IMR-90 (cell line): ENCODE results near the gene SH2D6. TPM values are rescaled to one million over a fixed set of nuclear protein-coding genes. Genes with fewer than 3 reads are reported as not detected.
A peak's percentile ranks its signal among the peaks of the same experiment; 100 is the strongest.

Source experiments
- ATAC-seq: fragments of 200-7000 bp; cut with Tn5 transposase; 2 replicates; pipeline ENCODE4 v1.9.1; 2020; ENCODE audit warnings: low read depth, mild to moderate bottlenecking, moderate library complexity
- BruUV-seq: library from RNA; stranded (reverse); fragments of 400-500 nt; replicated peaks from 2 replicates; lab custom pipeline; 2021; lab: Mats Ljungman, UMichigan
- CTCF ChIA-PET: fragments of 300-600 bp; formaldehyde crosslinking; extraction: SDS; loops from one replicate; lab custom pipeline; 2021; ENCODE audit warnings: antibody characterized with exemption; lab: Yijun Ruan, JAX
- POLR2A ChIA-PET: fragments of 300-600 bp; sonication (Branson Sonifier 250); formaldehyde crosslinking; loops from one replicate; lab custom pipeline; 2022; ENCODE audit warnings: antibody characterized with exemption; ENCODE audit not compliant: unreplicated experiment; lab: Charles Lee
- DNase-seq: peaks from one replicate; pipeline ENCODE4 v3.0.0; 2013
- H2AFZ ChIP-seq: replicated peaks from 2 replicates; pipeline ENCODE3; 2013; ENCODE audit warnings: low read length, mild to moderate bottlenecking; ENCODE audit not compliant: poor library complexity
- H2AK5ac ChIP-seq: 2 replicates; pipeline ENCODE4 v1.6.1; 2013; ENCODE audit warnings: low read depth, low read length, inconsistent platforms
- H2AK9ac ChIP-seq: replicated peaks from 2 replicates; pipeline ENCODE3; 2013; ENCODE audit warnings: mild to moderate bottlenecking, low read depth, low read length, moderate library complexity; ENCODE audit not compliant: poor library complexity
- H2BK120ac ChIP-seq: 2 replicates; pipeline ENCODE4 v1.6.1; 2013; ENCODE audit warnings: low read depth, low read length, inconsistent platforms
- H2BK15ac ChIP-seq: 3 replicates; pipeline ENCODE4 v1.6.1; 2013; ENCODE audit warnings: low read depth, low read length, inconsistent platforms
- H2BK20ac ChIP-seq: 2 replicates; pipeline ENCODE4 v1.6.1; 2013; ENCODE audit warnings: low read depth, mild to moderate bottlenecking, inconsistent platforms, low read length, moderate library complexity
- H2BK5ac ChIP-seq: 2 replicates; pipeline ENCODE4 v1.6.1; 2013; ENCODE audit warnings: mild to moderate bottlenecking, low read depth, low read length, inconsistent platforms; ENCODE audit not compliant: poor library complexity, severe bottlenecking
- H3K14ac ChIP-seq: replicated peaks from 2 replicates; pipeline ENCODE4 v1.6.1; 2013; ENCODE audit warnings: low read depth, low read length, inconsistent platforms
- H3K18ac ChIP-seq: 2 replicates; pipeline ENCODE4 v1.6.1; 2013; ENCODE audit warnings: low read depth, low read length, control low read depth
- H3K23ac ChIP-seq: 2 replicates; pipeline ENCODE4 v1.6.1; 2013; ENCODE audit warnings: low read depth, low read length, inconsistent platforms
- H3K27ac ChIP-seq: 2 replicates; pipeline ENCODE4 v1.5.1; 2013; ENCODE audit warnings: mild to moderate bottlenecking, control low read depth, low read length; ENCODE audit not compliant: insufficient read depth
- H3K27me3 ChIP-seq: 2 replicates; pipeline ENCODE4 v1.6.1; 2013; ENCODE audit warnings: low read length; ENCODE audit not compliant: control insufficient read depth, insufficient read depth
- H3K36me3 ChIP-seq: 2 replicates; pipeline ENCODE4 v1.6.1; 2013; ENCODE audit warnings: low read length, mixed read lengths; ENCODE audit not compliant: control insufficient read depth, insufficient read depth
- H3K4ac ChIP-seq: 2 replicates; pipeline ENCODE4 v1.6.1; 2013; ENCODE audit warnings: low read depth, low read length, inconsistent platforms
- H3K4me1 ChIP-seq: 2 replicates; pipeline ENCODE4 v1.6.1; 2013; ENCODE audit warnings: low read length, mixed read lengths; ENCODE audit not compliant: control insufficient read depth, insufficient read depth
- H3K4me2 ChIP-seq: 2 replicates; pipeline ENCODE4 v1.6.1; 2013; ENCODE audit warnings: low read depth, mild to moderate bottlenecking, control low read depth, low read length, moderate library complexity
- H3K4me3 ChIP-seq: 2 replicates; pipeline ENCODE4 v1.5.1; 2013; ENCODE audit warnings: low read depth, mild to moderate bottlenecking, control low read depth, low read length, moderate library complexity; ENCODE audit not compliant: insufficient read depth
- H3K56ac ChIP-seq: 2 replicates; pipeline ENCODE4 v1.6.1; 2013; ENCODE audit warnings: low read length, inconsistent platforms; ENCODE audit not compliant: insufficient read depth; ENCODE audit errors: extremely low read depth
- H3K79me1 ChIP-seq, 2 experiments: 2 replicates each; pipeline ENCODE4 v1.6.1; 2013; ENCODE audit warnings: low read length in 2 of 2, inconsistent platforms in 1 of 2, low read depth in 1 of 2
- H3K9ac ChIP-seq: 2 replicates; pipeline ENCODE4 v1.6.1; 2013; ENCODE audit warnings: low read depth, low read length, control low read depth
- H3K9me1 ChIP-seq: 2 replicates; pipeline ENCODE4 v1.6.1; 2013; ENCODE audit warnings: low read length, inconsistent platforms; ENCODE audit not compliant: insufficient read depth
- H3K9me3 ChIP-seq: 2 replicates; pipeline ENCODE4 v1.6.1; 2013; ENCODE audit warnings: low read length; ENCODE audit not compliant: control insufficient read depth, insufficient read depth
- H4K20me1 ChIP-seq: 2 replicates; pipeline ENCODE4 v1.6.1; 2013; ENCODE audit warnings: low read length, inconsistent platforms; ENCODE audit not compliant: insufficient read depth
- H4K5ac ChIP-seq: 2 replicates; pipeline ENCODE4 v1.6.1; 2013; ENCODE audit warnings: mild to moderate bottlenecking, low read depth, low read length, control low read depth
- H4K8ac ChIP-seq, 2 experiments: 2 replicates each; pipeline ENCODE4 v1.6.1; 2013; ENCODE audit warnings: low read depth in 2 of 2, low read length in 2 of 2, control low read depth in 1 of 2, inconsistent platforms in 1 of 2
- H4K91ac ChIP-seq: 2 replicates; pipeline ENCODE4 v1.6.1; 2013; ENCODE audit warnings: low read depth, low read length, inconsistent platforms; ENCODE audit not compliant: insufficient read depth
- BHLHE40 ChIP-seq: fragments of 150-350 bp; IDR thresholded peaks from 2 replicates; pipeline ENCODE4 v1.6.1; 2016; ENCODE audit warnings: mild to moderate bottlenecking, low read depth, low read length
- CEBPB ChIP-seq: IDR thresholded peaks from 2 replicates; pipeline ENCODE4 v1.6.1; 2012; ENCODE audit warnings: low read depth, low read length, improper control_type of control experiment
- CHD1 ChIP-seq: IDR thresholded peaks from 2 replicates; pipeline ENCODE4 v1.6.1; 2012; ENCODE audit warnings: low read depth, low read length, improper control_type of control experiment
- CTCF ChIP-seq: conservative IDR thresholded peaks from 2 replicates; pipeline ENCODE4 v1.5.1; 2012; ENCODE audit warnings: mild to moderate bottlenecking, low read depth, low read length, improper control_type of control experiment
- ELK1 ChIP-seq: fragments of 150-350 bp; IDR thresholded peaks from 2 replicates; pipeline ENCODE4 v1.6.1; 2016; ENCODE audit warnings: low read depth, mild to moderate bottlenecking, low read length, moderate library complexity, borderline replicate concordance
- FOS ChIP-seq: fragments of 150-350 bp; IDR thresholded peaks from 2 replicates; pipeline ENCODE4 v1.6.1; 2016; ENCODE audit warnings: low read depth, low read length
- MAFK ChIP-seq: IDR thresholded peaks from 2 replicates; pipeline ENCODE4 v1.6.1; 2012; ENCODE audit warnings: low read depth, low read length, improper control_type of control experiment
- MAZ ChIP-seq: IDR thresholded peaks from 2 replicates; pipeline ENCODE4 v1.6.1; 2012; ENCODE audit warnings: low read depth, mild to moderate bottlenecking, low read length, improper control_type of control experiment, moderate library complexity, borderline replicate concordance
- MXI1 ChIP-seq: IDR thresholded peaks from 2 replicates; pipeline ENCODE4 v1.6.1; 2012; ENCODE audit warnings: low read depth, mild to moderate bottlenecking, low read length, moderate library complexity, borderline replicate concordance
- POLR2A ChIP-seq: IDR thresholded peaks from 2 replicates; pipeline ENCODE4 v1.6.1; 2012; ENCODE audit warnings: mild to moderate bottlenecking, low read depth, low read length
- RAD21 ChIP-seq: IDR thresholded peaks from 2 replicates; pipeline ENCODE4 v1.6.1; 2012; ENCODE audit warnings: low read length, improper control_type of control experiment
- RFX5 ChIP-seq: IDR thresholded peaks from 2 replicates; pipeline ENCODE4 v1.8.0; 2012; ENCODE audit warnings: low read depth, mild to moderate bottlenecking, low read length, moderate library complexity
- SMC3 ChIP-seq: fragments of 150-350 bp; IDR thresholded peaks from 2 replicates; pipeline ENCODE4 v1.6.1; 2016; ENCODE audit warnings: low read depth, mild to moderate bottlenecking, antibody characterized with exemption, low read length, moderate library complexity
- USF2 ChIP-seq: fragments of 150-350 bp; IDR thresholded peaks from 2 replicates; pipeline ENCODE4 v1.6.1; 2017; ENCODE audit warnings: mild to moderate bottlenecking, antibody characterized with exemption, low read length, low read depth
- WGBS, 2 experiments: methylation state at CpG; one replicate each; pipeline versions ENCODE4 v1.1.5 to v1.1.7; 2013; ENCODE audit warnings: missing lambda C conversion rate in 2 of 2; ENCODE audit not compliant: insufficient read length in 1 of 2; ENCODE audit errors: extremely low coverage in 2 of 2; 5-methylcytosine and 5-hydroxymethylcytosine counted together
- dilution Hi-C: fragments of 300-500 bp; cut with HindIII; formaldehyde crosslinking; loops from one replicate; pipeline ENCODE4 v1.14.3; 2018; ENCODE audit warnings: low sequenced_read_pairs; ENCODE audit not compliant: unreplicated experiment
- in situ Hi-C: fragments of 300-500 bp; cut with MboI; formaldehyde crosslinking; loops from 3 replicates; pipeline ENCODE4 v1.14.3; 2019; ENCODE audit warnings: low sequenced_read_pairs, inconsistent platforms, mixed read lengths
- intact Hi-C: fragments of 100-400 bp; cut with micrococcal nuclease; formaldehyde crosslinking; loops from 2 replicates; pipeline ENCODE4 v1.10.0; 2022
- polyA plus RNA-seq, 3 experiments: library from polyadenylated mRNA; depleted of rRNA; stranded (reverse); fragments of >200 nt; gene quantifications; 2 replicates each; pipeline ENCODE4 v1.2.3, GENCODE V29; 2012; ENCODE audit warnings: low replicate concordance in 1 of 3
- total RNA-seq: library from RNA; depleted of rRNA; stranded (reverse); fragments of >200 nt; gene quantifications from 2 replicates; pipeline ENCODE4 v1.2.3, GENCODE V29; 2012

Gene SH2D6
- total and polyA plus RNA-seq, 2 of the 4 experiments (the other 2 are of a cell fraction) = 0.32 to 0.36 TPM

- Histone ChIP-seq H2AK9ac (peak overlapping the region; percentile 81), H4K91ac (peak overlapping the region; percentile 26; the same call in 1 of the 2 replicates), H2AK5ac (peak overlapping the region; percentile 81), H3K27ac (peak overlapping the region; percentile 12; the same call in 1 of the 2 replicates), H2BK120ac (peak overlapping the region; percentile 70), H4K5ac (peak overlapping the region; percentile 1; the same call in 1 of the 2 replicates), H2BK20ac (peak overlapping the region; percentile 47; the same call in 1 of the 2 replicates), H3K4me1 (peaks cover 32% of the 10 kb centered on the region), H3K18ac (0 out of 2 replicates have a peak overlapping the region, but pooled peaks have one; percentile 1), H3K9me1 (peaks cover 12% of the 10 kb centered on the region; the same call in 1 of the 2 replicates), H3K23ac (no peak overlapping the region), H3K36me3 (no peaks in the 10 kb centered on the region), H3K4me2 (no peak overlapping the region; the same call in 1 of the 2 replicates), H4K8ac (peak overlapping the region in 1 of 2 experiments; percentile 38; a peak in 2 of 4 replicates), H3K4ac (peak overlapping the region; percentile 63), H3K4me3 (no peak overlapping the region), H3K14ac (no peak overlapping the region), H3K79me1 (peaks cover 0 to 8% of the 10 kb centered on the region in 2 experiments; a peak in 1 of 4 replicates), H3K56ac (no peak overlapping the region), H2BK15ac (peak overlapping the region; percentile 62; the same call in 2 of the 3 replicates), H3K9me3 (no peaks in the 10 kb centered on the region), H3K27me3 (no peaks in the 10 kb centered on the region), H2AFZ (peak overlapping the region; percentile 85), H4K20me1 (no peaks in the 10 kb centered on the region), H3K9ac (no peak overlapping the region), H2BK5ac (peak overlapping the region; percentile 3)
- no TSS peak for BruUV-seq
- dilution Hi-C loops (no loop called here), intact Hi-C loops (loop anchor here (1.0 to 2.0 kb wide), 2 partner anchors 72 to 105 kb away; partner anchors contain the start of gene MAT2A), in situ Hi-C loops (no loop called here)
- DNase-seq (peak; percentile 96), ATAC-seq (peak; percentile 78)
- 10% methylated on average over 2 of the region's 6 CpGs; no CpG with 5 or more reads in 1 of the 2 experiments for WGBS, 2 experiments
- POLR2A ChIA-PET = interaction anchor here (0.7 to 1.1 kb wide), 4 partner anchors 12 to 112 kb away, joined by 3 to 6 read pairs (median 3); partner anchors contain the start of gene MAT2A
- CTCF ChIA-PET = interaction anchor here (0.8 kb wide), 2 partner anchors 9 to 105 kb away, joined by 3 read pairs; partner anchors contain the start of gene MAT2A
- TF ChIP-seq RAD21 (peak; percentile 19; the same call in 1 of the 2 replicates), CHD1 (no peak), CTCF (no peak), POLR2A (peak; percentile 27; the same call in 1 of the 2 replicates), RFX5 (no peak), SMC3 (no peak), MXI1 (peak; percentile 79; the same call in 1 of the 2 replicates), MAZ (peak; percentile 54; the same call in 1 of the 2 replicates), BHLHE40 (no peak; the same call in 1 of the 2 replicates), MAFK (no peak), FOS (no peak), USF2 (no peak), ELK1 (no peak), CEBPB (no peak)
Observed at GRCh38 chr2:85433511-85434089, 15.1 kb downstream of the SH2D6 start.
